SK-N-SH treated with all-trans-retinoic acid at 6 μM for 48 hours (cell line): Measurements from ENCODE around the gene DPF3.

Source experiments
- CSRNP3 ChIP-seq: fragments of 250-450 bp; sonication (Bioruptor Pico); IDR thresholded peaks from 2 replicates; pipeline ENCODE4 v1.5.1; 2021; ENCODE audit warnings: mild to moderate bottlenecking, moderate library complexity
- ISL1 ChIP-seq: fragments of 250-450 bp; sonication (Bioruptor Pico); IDR thresholded peaks from 2 replicates; pipeline ENCODE4 v2.1.2; 2022; ENCODE audit warnings: mild to moderate bottlenecking, moderate library complexity
- PATZ1 ChIP-seq: fragments of 250-450 bp; sonication (Bioruptor Pico); IDR thresholded peaks from 2 replicates; pipeline ENCODE4 v1.8.0; 2020; ENCODE audit warnings: mild to moderate bottlenecking, moderate library complexity, borderline replicate concordance

GRCh38 chr14:72856530-72857266 lies 37.2 kb downstream of the DPF3 start:
- TF ChIP-seq CSRNP3 (CRISPR knock-in tag), result no peak
- TF ChIP-seq ISL1 (CRISPR knock-in tag), result no peak
- TF ChIP-seq PATZ1 (CRISPR knock-in tag), result no peak
